GM18858 (cell line): ENCODE data around the gene TPRA1.
"Not testable (repeated sequence)": the region's sequence is repeated elsewhere in the genome, so short reads cannot be mapped to it uniquely, and the experiment has no call there.

Experiments used
- ATAC-seq: cut with Tn5 transposase; IDR thresholded peaks from one replicate; pipeline ENCODE4 v1.9.1; 2021; ENCODE audit not compliant: unreplicated experiment

The TPRA1 gene

GRCh38 chr3:127539366-127540060 lies 51.0 kb downstream of the TPRA1 start:
- no peak for ATAC-seq

DNA sequence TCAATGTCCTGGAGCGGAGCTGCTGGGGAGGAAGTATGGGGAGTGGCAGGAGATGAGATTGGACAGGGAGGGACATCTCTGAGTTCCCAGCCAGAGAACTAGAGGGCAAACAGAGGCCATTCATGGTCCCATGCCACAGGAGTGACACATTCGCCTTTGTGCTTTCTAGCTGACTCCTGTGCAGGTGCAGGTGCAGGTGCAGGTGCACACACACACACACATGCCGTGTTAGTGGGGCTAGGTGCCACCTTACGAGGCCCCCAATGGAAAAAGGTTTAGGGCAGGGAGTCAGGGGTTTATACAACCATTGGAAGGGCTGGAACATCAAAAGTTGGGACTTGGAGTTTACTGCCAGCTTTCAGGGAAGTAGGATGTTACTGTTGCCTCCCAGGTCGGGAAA lies 52.0 kb downstream of the TPRA1 start:
- no peak for ATAC-seq

GRCh38 chr3:127536830-127537812 lies 53.4 kb downstream of the TPRA1 start:
- ATAC-seq, result no peak

GRCh38 chr3:127535901-127536829 lies 54.4 kb downstream of the TPRA1 start:
- no peak for ATAC-seq

- ATAC-seq, result no peak
Observed at GRCh38 chr3:127535106-127535785, 55.3 kb downstream of the TPRA1 start.

DNA sequence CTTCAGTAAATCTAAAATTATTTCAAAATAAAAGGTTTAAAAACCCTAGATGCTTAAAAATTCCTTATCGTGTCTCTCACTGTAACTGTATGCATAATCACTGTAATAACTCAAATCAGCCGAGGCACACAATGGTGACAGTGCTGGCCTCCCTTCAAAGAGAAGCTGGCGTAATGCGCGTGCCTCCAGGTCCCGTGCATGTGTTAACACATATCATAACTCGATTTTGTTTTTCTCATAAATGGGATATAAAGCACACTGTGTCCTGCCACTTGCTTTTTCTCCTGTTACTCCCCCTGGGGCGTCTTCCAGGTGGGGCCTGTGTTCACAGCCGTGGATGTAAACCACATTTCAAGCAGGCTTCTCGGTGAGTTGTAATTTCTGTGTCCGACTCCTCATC lies 56.0 kb downstream of the TPRA1 start:
- ATAC-seq, result no peak

DNA sequence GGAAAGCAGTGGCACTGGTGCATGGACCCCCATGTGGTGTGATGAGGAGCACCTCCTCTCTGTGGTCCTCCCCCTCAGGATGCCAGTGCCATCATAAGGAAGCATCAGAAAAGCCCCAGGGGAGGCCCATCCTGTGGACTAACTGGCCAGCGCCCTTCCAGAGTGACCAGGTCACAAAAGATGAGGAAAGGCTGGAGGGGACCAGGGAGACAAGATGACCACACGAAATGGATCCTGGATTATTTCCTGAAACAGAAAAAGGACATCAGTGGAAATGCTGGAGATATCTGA lies 56.4 kb downstream of the TPRA1 start:
- ATAC-seq, result no peak

- ATAC-seq, result no peak
Observed at GRCh38 chr3:127532561-127533203, 57.9 kb downstream of the TPRA1 start.

DNA sequence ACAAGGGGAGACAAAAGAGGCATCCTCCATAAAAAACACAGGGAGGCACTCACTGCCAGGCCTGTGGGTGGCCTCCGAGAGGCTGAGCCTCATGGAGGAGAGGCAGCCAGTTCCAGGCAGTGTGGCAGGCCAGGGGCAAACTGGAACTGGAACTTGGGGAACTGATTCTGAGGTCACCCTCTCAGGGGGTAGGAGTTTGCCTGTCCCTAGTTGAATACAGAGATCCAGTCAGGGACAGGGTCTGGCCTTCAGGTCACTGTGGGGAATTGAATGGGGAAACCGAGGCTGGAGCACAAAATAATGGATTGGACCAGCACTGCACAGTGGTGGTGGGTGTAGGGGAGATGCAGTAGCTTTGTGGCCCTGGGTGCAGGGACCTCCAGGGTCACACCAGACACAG lies 58.7 kb downstream of the TPRA1 start:
- ATAC-seq, result no peak

- not testable (repeated sequence) for ATAC-seq
Observed at GRCh38 chr3:127530863-127531262, 59.7 kb downstream of the TPRA1 start.

DNA sequence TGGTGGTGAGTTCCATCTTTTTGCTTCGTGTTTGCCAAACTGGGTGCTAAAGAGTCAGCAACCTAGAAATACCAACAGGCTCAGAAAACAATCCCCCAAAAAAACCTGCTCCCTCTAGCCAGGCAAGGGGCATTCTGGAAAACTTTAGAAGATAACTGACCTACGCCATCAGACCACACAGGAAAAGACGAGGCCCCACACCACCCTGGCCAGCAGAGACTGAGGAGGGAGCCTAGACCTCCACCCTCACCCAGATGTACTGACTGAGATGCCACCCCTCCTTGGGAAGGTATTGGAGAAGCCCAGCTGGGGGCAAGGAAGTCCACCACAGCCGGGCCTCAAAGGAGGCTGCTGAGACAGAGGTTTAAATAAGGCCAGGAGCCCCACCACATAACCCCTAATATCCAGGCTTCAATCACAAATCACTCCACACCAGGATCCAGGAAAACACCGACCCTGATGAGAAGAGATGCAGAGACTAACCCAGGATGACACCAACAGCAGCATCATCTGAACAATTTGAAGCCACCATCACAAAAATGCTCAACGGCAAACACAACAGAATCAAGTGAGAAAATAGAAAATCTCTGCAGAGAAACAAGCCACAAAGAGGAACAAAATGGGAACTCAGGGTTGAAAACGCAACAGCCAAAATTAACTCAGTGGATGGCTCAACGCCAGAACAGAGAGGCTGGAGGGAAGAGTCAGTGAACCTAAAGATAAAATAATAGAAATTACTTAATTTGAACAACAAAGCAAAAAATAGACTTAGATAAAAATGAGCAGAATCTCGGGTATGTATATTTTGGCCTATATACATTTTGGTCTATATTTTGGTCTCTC lies 61.0 kb downstream of the TPRA1 start:
- ATAC-seq, result no peak

DNA sequence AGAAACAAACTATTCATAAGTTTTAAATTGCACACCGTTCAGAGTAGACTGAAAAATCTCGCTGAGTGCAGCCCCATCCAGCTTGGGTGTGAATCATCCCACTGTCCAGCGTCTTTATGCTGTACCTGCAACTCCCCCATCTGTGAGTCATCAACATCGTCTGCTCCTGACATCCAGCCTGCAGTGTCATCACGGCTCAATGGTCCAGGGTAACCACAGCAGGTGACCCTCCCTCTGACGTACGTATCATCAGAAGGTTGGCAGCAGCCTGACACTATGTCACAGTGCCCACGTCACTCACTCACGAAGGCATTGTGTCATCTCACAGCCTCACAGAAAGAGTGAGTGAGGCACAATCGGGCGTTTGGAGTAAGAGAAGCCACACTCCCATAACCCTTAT lies 65.2 kb downstream of the TPRA1 start:
- no peak for ATAC-seq

- ATAC-seq, result no peak
Observed at GRCh38 chr3:127524296-127524896, 66.1 kb downstream of the TPRA1 start.
